HG03095 (cell line): ENCODE results near the gene FSCN2.
A peak's percentile ranks its signal among the peaks of the same experiment; 100 is the strongest.

ENCODE experiments used
- ATAC-seq: cut with Tn5 transposase; IDR thresholded peaks from one replicate; pipeline ENCODE4 v1.9.1; 2021; ENCODE audit warnings: moderate library complexity; ENCODE audit not compliant: unreplicated experiment

The FSCN2 gene

GRCh38 chr17:81527591-81528383, at the start of gene FSCN2:
FSCN2 (plus strand) TSS chr17:81528377; CDS start chr17:81528532, 155 bp downstream.
- no peak for ATAC-seq

GRCh38 chr17:81479175-81480071, 48.8 kb upstream of the FSCN2 start:
- no peak for ATAC-seq

- ATAC-seq, result no peak
Observed at GRCh38 chr17:81480140-81481072, 47.8 kb upstream of the FSCN2 start.

- ATAC-seq, result no peak
Observed at GRCh38 chr17:81481073-81481799, 46.9 kb upstream of the FSCN2 start.

GRCh38 chr17:81481815-81482505, 46.2 kb upstream of the FSCN2 start:
- no peak for ATAC-seq

- no peak for ATAC-seq
Observed at GRCh38 chr17:81482673-81483072, 45.5 kb upstream of the FSCN2 start.

- no peak for ATAC-seq
Observed at GRCh38 chr17:81483085-81483861, 44.9 kb upstream of the FSCN2 start.

- ATAC-seq, result no peak
Observed at GRCh38 chr17:81483862-81484194, 44.3 kb upstream of the FSCN2 start.

GRCh38 chr17:81484195-81484979, 43.8 kb upstream of the FSCN2 start:
- ATAC-seq, result peak; percentile 64

- no peak for ATAC-seq
Observed at GRCh38 chr17:81486199-81486810, 41.9 kb upstream of the FSCN2 start.

GRCh38 chr17:81487089-81487486, 41.1 kb upstream of the FSCN2 start:
- ATAC-seq, result no peak

- no peak for ATAC-seq
Observed at GRCh38 chr17:81487487-81488275, 40.5 kb upstream of the FSCN2 start.

- no peak for ATAC-seq
Observed at GRCh38 chr17:81488276-81488860, 39.8 kb upstream of the FSCN2 start.

GRCh38 chr17:81489012-81489997, 38.9 kb upstream of the FSCN2 start:
- no peak for ATAC-seq
